T-helper 17 cell (primary cell): ENCODE results near the gene CLEC4G. TPM values are rescaled to one million over a fixed set of nuclear protein-coding genes. Genes with fewer than 3 reads are reported as not detected.

Experiments used
- ATAC-seq: fragments of 150-1000 bp; cut with Tn5 transposase; 2 replicates; pipeline ENCODE4 v1.10.0; 2021; ENCODE audit warnings: mild to moderate bottlenecking, moderate library complexity
- DNase-seq, 3 donors: peaks; one replicate each; pipeline versions ENCODE4 v3.0.0 to v3.0.0-alpha.2; 2020 to 2021
- H3K9me3 ChIP-seq: one replicate; pipeline ENCODE4 v1.7.0; 2013; ENCODE audit warnings: low read length, mild to moderate bottlenecking; ENCODE audit not compliant: control insufficient read depth, poor library complexity, severe bottlenecking
- H3K27ac Mint-ChIP-seq: one replicate; pipeline ENCODE4 v1.8.0; 2022; ENCODE audit warnings: mild to moderate bottlenecking, moderate library complexity, mixed read lengths
- H3K27me3 Mint-ChIP-seq: one replicate; pipeline ENCODE4 v1.8.0; 2022; ENCODE audit warnings: mixed read lengths
- H3K36me3 Mint-ChIP-seq: one replicate; pipeline ENCODE4 v1.8.0; 2022; ENCODE audit warnings: low read depth, mixed read lengths
- H3K4me1 Mint-ChIP-seq: one replicate; pipeline ENCODE4 v1.8.0; 2022; ENCODE audit warnings: mild to moderate bottlenecking, mixed read lengths
- H3K4me3 Mint-ChIP-seq: one replicate; pipeline ENCODE4 v1.8.0; 2022; ENCODE audit warnings: mild to moderate bottlenecking, moderate library complexity, mixed read lengths
- total RNA-seq, 4 donors: library from RNA in 2 of 4; stranded (reverse) in 2 of 4; gene quantifications; one replicate each; pipeline ENCODE4 v1.2.3 and lab custom pipeline; 2022 to 2026

Gene CLEC4G
- total RNA-seq, 2 donors from 2014 or later = not detected

DNA sequence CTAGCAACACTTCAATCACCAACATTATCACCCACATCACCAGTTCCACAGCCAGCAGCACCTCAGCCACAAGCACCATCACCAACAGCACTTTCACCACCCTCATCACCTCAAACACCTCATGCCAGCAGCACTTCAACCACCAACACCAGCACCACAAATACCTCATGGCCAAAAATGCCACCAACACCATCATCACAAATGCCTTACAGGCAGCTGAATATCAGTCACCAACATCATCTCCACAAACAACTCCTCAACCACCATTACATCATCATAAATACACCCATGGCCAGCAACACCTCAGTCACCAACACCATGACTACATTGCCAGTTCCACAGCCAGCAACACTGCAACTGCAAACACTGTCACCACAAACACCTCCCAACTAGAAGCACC lies 40.4 kb downstream of the CLEC4G start:
- no peaks in the 10 kb centered on the region for H3K9me3 ChIP-seq
- Mint-ChIP-seq H3K27ac (no peak overlapping the region), H3K4me3 (no peak overlapping the region), H3K4me1 (no peaks in the 10 kb centered on the region), H3K36me3 (no peaks in the 10 kb centered on the region), H3K27me3 (no peaks in the 10 kb centered on the region)
- no peak for DNase-seq
- no peak for ATAC-seq

DNA sequence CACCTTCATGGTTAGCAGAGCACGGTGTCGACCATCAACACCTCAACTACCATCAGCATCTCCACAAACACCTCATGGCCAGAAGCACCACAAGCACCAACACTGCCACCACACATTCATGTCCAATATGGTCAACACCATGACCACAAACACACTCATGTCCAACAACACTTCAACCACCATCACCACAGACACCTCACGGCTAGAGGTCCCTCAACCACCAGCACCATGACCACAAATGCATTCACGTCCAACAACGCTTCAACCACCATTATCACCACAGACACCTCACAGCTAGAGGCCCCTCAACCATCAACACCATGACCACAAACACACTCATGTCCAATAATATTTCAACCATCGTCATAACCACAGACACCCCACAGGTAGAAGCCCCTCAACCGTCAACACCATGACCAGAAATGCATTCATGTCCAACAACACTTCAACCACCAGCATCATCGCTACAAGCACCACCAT lies 41.1 kb downstream of the CLEC4G start:
- H3K9me3 ChIP-seq = no peaks in the 10 kb centered on the region
- ATAC-seq = no peak
- Mint-ChIP-seq H3K27ac (no peak overlapping the region), H3K27me3 (no peaks in the 10 kb centered on the region), H3K4me1 (peaks cover 3% of the 10 kb centered on the region), H3K36me3 (no peaks in the 10 kb centered on the region), H3K4me3 (no peak overlapping the region)
- no peak for DNase-seq

DNA sequence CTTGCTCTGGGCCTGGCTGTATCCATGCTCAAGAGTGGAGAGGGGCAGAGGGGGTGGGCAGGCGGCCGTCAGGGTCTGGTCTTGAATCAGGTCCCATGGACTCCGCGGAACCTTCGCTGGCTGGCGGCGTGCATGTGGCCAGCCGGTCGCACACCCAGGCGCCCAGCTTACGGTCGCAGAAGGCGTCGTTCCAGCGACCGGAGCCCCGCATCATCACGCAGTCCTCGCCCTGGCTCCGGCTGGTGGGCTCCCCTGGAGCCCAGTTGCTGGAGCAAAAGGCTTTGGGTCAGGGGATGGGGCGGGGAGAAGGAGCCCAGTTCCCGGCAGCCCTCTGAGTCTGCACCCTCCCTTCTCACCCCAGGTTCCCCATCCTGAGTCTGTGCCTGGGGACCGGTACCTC lies 42.7 kb downstream of the CLEC4G start:
- Mint-ChIP-seq H3K4me1 (peaks cover 7% of the 10 kb centered on the region), H3K27ac (no peak overlapping the region), H3K4me3 (no peak overlapping the region), H3K27me3 (no peaks in the 10 kb centered on the region), H3K36me3 (no peaks in the 10 kb centered on the region)
- ATAC-seq = no peak
- H3K9me3 ChIP-seq = no peaks in the 10 kb centered on the region
- DNase-seq = no peak

DNA sequence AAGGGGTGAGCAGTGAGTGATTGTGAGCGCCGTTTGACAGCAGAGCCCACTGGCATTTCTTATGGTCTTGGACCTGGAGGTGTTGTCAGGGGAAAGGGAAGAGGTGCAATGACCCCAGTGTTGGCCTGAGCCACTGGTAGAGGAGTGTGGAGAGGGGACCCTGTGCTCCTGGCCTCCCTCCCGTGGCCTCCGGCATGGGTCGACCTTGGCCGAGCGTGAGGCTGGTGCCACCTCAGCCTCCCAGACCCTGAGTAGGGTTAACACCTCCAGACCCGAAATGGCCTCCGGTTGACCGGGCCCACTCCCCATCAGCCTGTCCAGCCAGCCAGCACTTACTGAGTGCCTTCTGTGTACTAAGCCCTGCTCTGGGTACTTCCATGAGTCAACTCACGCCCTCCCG lies 44.7 kb downstream of the CLEC4G start:
- H3K27ac Mint-ChIP-seq = no peak overlapping the region
- ATAC-seq (no peak), DNase-seq (no peak)

DNA sequence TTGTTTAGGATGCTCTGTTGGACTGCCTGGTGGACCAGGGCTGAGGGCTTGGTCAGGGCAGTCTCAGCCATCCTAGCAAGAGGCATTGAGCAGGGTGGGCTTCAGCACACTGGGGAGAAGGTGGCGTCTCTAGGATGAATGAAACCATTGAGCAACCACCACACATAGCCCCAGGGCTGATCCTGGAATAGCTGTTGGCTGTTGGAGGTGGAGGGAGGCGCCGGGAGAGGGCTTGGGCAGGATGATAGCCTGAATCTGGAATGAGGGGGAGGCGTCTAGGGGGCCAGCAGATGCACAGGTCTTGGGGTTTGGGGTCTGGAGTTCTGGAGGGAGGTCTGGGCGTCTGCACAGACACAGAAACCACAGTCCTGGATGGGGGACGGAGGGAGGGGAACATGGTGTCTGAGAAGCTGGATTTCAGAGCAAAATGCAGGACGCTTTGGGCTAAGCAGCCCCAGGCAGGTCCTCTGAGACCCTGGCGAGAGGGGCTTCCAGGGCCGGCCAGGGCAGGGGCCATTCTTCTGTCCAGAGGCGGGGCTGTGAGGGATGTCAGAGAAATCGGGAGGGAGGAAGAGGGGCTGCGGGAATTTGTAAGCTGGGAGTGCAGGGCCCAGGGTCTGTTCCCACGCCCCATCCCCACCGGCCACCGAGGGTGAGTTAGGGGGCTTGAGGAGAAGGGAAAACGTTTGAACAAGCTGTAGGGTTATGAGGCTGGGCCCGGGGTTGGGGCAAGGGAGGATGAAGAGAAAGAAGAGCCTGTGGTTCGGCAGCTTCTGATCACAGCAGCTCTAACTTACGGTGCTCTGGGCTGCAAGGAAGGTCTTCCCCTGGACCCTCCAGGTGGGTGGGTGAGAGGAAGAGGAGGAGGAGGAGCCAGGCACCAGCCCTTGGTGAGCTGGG lies 46.1 kb downstream of the CLEC4G start:
- DNase-seq = no peak
- no peaks in the 10 kb centered on the region for H3K9me3 ChIP-seq
- H3K36me3 Mint-ChIP-seq = no peaks in the 10 kb centered on the region
- peak overlapping the region; percentile 56 for H3K27ac Mint-ChIP-seq
- peaks cover 14% of the 10 kb centered on the region for H3K4me1 Mint-ChIP-seq
- H3K4me3 Mint-ChIP-seq = no peak overlapping the region
- ATAC-seq = no peak
- H3K27me3 Mint-ChIP-seq = no peaks in the 10 kb centered on the region

More for the DNA sequence above, 44.7 kb downstream of the CLEC4G start:
- Mint-ChIP-seq H3K4me3 (no peak overlapping the region), H3K4me1 (peaks cover 7% of the 10 kb centered on the region), H3K27me3 (no peaks in the 10 kb centered on the region), H3K36me3 (no peaks in the 10 kb centered on the region)
- H3K9me3 ChIP-seq = no peaks in the 10 kb centered on the region

DNA sequence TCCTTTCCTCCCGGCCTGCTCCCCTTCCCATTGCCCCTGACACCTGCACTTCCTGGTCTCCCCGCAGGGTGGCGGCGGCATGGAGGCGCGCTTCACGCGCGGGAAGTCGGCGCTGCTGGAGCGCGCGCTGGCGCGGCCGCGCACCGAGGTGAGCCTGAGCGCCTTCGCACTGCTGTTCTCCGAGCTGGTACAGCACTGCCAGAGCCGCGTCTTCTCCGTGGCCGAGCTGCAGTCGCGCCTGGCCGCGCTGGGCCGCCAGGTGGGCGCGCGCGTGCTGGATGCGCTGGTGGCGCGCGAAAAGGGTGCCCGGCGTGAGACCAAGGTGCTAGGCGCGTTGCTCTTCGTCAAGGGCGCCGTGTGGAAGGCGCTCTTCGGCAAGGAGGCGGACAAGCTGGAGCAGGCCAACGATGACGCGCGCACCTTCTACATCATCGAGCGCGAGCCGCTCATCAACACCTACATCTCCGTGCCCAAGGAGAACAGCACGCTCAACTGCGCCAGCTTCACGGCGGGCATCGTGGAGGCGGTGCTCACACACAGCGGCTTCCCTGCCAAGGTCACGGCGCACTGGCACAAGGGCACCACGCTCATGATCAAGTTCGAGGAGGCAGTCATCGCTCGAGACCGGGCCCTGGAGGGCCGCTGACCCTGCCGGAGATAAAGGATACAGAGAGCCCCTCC lies 49.6 kb downstream of the CLEC4G start:
- no peak for ATAC-seq
- Mint-ChIP-seq H3K4me3 (peak overlapping the region; percentile 95), H3K4me1 (peaks cover 35% of the 10 kb centered on the region), H3K27ac (peak overlapping the region; percentile 85), H3K27me3 (peaks cover 5% of the 10 kb centered on the region), H3K36me3 (no peaks in the 10 kb centered on the region)
- no peak for DNase-seq
- H3K9me3 ChIP-seq = no peaks in the 10 kb centered on the region

DNA sequence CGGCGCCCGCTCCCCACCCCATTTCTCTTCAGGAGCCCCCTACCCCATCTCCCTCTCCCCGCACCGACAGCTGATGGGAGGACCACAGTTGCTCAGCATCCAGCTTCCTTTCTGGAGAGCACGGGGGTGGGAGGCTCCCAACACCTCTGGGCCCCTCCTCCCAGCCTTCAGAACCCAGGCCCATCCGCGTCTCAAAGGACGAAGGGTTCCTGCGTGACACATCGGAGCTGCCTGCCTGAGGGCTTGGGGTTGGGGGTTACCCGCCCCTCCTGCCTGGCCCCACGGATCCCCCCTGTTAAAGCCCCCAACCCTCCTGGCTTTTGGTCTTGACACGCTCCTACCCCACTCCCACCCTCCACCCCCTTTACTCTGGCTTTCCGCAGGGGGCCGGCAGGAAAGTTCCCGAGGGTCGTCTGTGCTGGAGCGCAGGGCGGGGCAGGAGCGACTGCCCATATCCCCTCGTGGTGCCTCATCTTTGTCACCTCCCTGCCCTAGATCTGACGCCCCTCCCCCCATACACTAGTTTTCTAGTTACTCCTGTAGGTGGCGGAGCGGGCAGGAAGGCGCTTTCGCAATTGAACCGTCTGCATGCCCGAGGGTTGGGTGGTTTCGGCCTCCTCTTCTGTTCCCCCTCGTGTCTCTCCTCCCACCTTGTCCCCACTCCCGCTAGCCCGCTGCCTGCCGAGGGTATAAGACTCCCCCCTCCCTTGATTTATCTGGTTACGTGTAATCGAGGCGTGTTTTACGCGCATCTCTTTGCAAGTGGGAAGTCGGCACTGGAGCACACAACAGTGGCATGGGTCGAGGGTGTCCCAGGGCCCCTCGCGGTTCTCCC lies 50.4 kb downstream of the CLEC4G start:
- H3K9me3 ChIP-seq = no peaks in the 10 kb centered on the region
- peaks cover 41% of the 10 kb centered on the region for H3K4me1 Mint-ChIP-seq
- H3K27me3 Mint-ChIP-seq = peaks cover 12% of the 10 kb centered on the region
- H3K27ac Mint-ChIP-seq = peak overlapping the region; percentile 85
- peak; percentile 64 for ATAC-seq
- H3K4me3 Mint-ChIP-seq = peak overlapping the region; percentile 95
- DNase-seq = peak; percentile 63 to 76 (median 68)
- H3K36me3 Mint-ChIP-seq = no peaks in the 10 kb centered on the region

DNA sequence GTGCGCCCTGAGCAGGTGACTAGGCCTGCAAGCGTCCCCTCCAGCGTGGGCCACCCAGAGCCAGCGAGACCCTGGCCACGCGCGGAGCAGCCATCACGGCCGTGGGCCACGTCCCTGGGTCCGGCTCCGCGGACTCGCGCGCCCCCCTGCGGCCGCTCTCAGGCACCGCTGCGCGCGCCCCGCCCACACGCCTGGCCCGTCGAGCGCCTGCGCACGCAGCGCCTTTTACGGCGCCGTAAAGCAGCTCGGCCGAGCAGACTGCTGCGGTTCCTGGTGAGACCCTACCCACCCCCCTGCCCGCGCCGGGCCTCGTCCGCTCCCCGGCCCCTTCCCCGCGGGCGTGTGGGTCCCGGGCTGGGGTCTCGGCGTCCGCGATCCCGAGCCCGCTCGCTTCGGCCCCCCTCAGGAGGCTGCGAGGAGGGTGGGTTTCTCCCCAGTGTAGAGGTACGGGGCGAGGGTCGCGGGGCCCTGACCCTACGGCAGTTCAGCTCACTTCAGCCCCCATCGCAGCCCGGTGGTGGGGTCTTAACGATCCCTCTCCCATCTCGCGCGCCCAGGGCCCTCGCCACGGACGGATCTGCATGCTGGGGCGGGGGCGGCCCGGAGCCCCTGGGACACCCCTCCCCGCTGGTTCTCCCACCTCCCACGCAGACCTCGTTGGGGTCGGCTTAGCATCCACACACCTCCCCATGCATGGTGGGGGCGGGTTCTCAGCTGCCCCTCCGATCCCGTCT lies 51.1 kb downstream of the CLEC4G start, which contains the start of gene TRAPPC5:
TRAPPC5 (plus strand) TSS at position 228 of the 734 bp plus-strand sequence. CDS start 1,421 bp downstream, outside the sequence.
- H3K36me3 Mint-ChIP-seq = no peaks in the 10 kb centered on the region
- H3K27ac Mint-ChIP-seq = peak within 1 kb of the TSS; percentile 85
- H3K9me3 ChIP-seq = no peaks in the 10 kb centered on the region
- ATAC-seq (peak; percentile 68), DNase-seq (peak; percentile 83 to 90 (median 86))
- H3K4me3 Mint-ChIP-seq = peak within 1 kb of the TSS; percentile 95
- peaks cover 44% of the 10 kb centered on the region for H3K4me1 Mint-ChIP-seq
- peaks cover 19% of the 10 kb centered on the region for H3K27me3 Mint-ChIP-seq

DNA sequence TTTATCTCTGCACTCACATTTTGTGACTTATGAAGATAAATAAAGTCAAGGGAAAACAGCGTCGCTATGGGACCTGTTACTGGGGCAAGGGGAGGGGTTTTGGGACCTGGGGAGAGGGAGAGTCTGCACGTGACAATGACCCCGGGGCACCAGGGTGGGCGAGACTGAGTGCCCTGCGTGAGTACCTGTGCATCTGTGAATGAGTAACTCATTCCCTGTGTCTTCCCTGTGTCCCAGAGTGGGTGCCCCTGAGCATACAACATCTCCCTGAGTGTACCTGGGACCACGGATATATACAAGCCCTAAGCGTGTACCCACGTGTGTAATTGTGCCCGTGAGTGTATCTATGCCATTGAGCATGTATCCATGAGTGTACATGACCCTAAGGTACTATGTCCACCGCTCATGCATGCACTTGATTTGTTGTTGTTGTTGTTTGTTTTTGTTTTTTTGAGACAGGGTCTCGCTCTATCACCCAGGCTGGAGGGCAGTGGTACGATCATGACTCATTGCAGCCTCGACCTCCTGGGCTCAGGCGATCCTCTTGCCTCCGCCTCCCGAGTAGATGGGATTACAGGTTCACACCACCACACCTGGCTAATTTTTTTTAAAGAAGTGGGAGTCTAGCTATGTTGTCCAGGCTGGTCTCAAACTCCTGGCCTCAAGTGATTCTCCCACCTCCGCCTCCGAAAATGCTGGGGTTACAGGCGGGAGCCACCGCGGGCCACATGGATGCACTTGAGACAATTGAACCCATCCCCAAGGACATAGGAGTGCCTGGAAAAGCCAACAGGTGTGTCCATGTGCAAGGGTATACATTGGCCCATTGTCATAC lies 51.9 kb downstream of the CLEC4G start:
- H3K27ac Mint-ChIP-seq = peak overlapping the region; percentile 81
- H3K4me3 Mint-ChIP-seq = peak overlapping the region; percentile 83
- ATAC-seq (no peak), DNase-seq (no peak)
- H3K27me3 Mint-ChIP-seq = peaks cover 21% of the 10 kb centered on the region
- H3K9me3 ChIP-seq = no peaks in the 10 kb centered on the region
- peaks cover 41% of the 10 kb centered on the region for H3K4me1 Mint-ChIP-seq
- H3K36me3 Mint-ChIP-seq = no peaks in the 10 kb centered on the region

DNA sequence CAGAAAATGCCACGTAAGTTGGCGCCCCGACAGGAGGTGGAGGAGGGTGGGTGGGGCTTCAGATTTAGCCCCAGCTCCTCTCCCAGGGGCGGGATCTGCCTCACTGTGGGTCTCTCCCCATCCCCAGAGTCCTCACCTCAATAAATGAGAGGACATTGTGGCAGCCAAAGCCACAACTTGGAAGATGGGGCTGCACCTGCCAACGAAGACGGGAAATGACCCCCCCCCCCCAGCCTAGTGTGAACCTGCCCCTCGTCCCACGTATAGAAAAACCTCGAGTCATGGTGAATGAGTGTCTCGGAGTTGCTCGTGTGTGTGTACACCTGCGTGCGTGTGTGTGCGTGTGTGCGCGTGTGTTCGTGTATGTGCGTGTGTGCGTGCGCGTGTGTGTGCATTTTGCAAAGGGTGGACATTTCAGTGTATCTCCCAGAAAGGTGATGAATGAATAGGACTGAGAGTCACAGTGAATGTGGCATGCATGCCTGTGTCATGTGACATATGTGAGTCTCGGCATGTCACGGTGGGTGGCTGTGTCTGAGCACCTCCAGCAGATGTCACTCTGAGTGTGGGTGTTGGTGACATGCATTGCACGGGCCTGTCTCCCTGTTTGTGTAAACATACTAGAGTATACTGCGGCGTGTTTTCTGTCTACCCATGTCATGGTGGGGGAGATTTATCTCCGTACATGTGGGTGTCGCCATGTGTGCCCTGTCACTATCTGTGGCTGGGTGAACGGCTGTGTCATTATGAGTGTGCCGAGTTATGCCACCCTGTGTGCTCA lies 52.7 kb downstream of the CLEC4G start:
- DNase-seq (peak; percentile 41 to 61 (median 58)), ATAC-seq (peak; percentile 80)
- H3K9me3 ChIP-seq = no peaks in the 10 kb centered on the region
- Mint-ChIP-seq H3K27ac (peak overlapping the region; percentile 81), H3K36me3 (no peaks in the 10 kb centered on the region), H3K4me3 (peak overlapping the region; percentile 83), H3K27me3 (peaks cover 25% of the 10 kb centered on the region), H3K4me1 (peaks cover 43% of the 10 kb centered on the region)
